ENCODE measurements around the gene LAMB4.
"Not testable (repeated sequence)": the region's sequence is repeated elsewhere in the genome, so short reads cannot be mapped to it uniquely, and the experiment has no call there.

The LAMB4 gene

GRCh38 chr7:108037140-108037539 is 93.0 kb downstream of the LAMB4 start:
- Histone ChIP-seq H3K4me2 (ENCODE audit: low read depth, low read length) (no peak overlapping the region), H3K27ac (ENCODE audit: low read length) (no peak overlapping the region), H3K36me3 (replicated peaks; ENCODE audit: insufficient read depth, low read length) (no peaks in the 10 kb centered on the region), H2AFZ (ENCODE audit: low read length) (no peak overlapping the region), H3K9me3 (replicated peaks; ENCODE audit: insufficient read depth, low read length) (no peaks in the 10 kb centered on the region), H3K9me2 (replicated peaks; ENCODE audit: insufficient read depth, low read length) (no peaks in the 10 kb centered on the region), H3K9ac (ENCODE audit: low read length) (no peak overlapping the region), H3F3A (ENCODE audit: insufficient read depth, low read length) (no peaks in the 10 kb centered on the region), H3K4me3 (ENCODE audit: low read length) (no peak overlapping the region), H4K20me1 (ENCODE audit: insufficient read depth, low read length) (no peaks in the 10 kb centered on the region), H3K4me1 (ENCODE audit: low read length) (no peaks in the 10 kb centered on the region), H3K27me3 (replicated peaks; ENCODE audit: insufficient read depth, low read length) (no peaks in the 10 kb centered on the region), H3K79me2 (ENCODE audit: low read length) (no peaks in the 10 kb centered on the region)
- no peak for TF ChIP-seq EZH2 (optimal IDR thresholded peaks at IDR 0.05; ENCODE audit: low read depth, low read length)
- TF ChIP-seq EZH2phosphoT487 (IDR thresholded peaks at IDR 0.05; ENCODE audit: low read length) = no peak
- TF ChIP-seq CTCF (IDR thresholded peaks at IDR 0.05; ENCODE audit: low read length) = no peak
- no peak for DNase-seq

- Histone ChIP-seq H3K79me2 (ENCODE audit: low read length) (no peaks in the 10 kb centered on the region), H3K27ac (ENCODE audit: low read length) (no peak overlapping the region), H3K9me2 (replicated peaks; ENCODE audit: insufficient read depth, low read length) (no peaks in the 10 kb centered on the region), H2AFZ (ENCODE audit: low read length) (no peak overlapping the region), H3K9me3 (replicated peaks; ENCODE audit: insufficient read depth, low read length) (no peaks in the 10 kb centered on the region), H3K36me3 (replicated peaks; ENCODE audit: insufficient read depth, low read length) (no peaks in the 10 kb centered on the region), H4K20me1 (ENCODE audit: insufficient read depth, low read length) (no peaks in the 10 kb centered on the region), H3K4me2 (ENCODE audit: low read depth, low read length) (no peak overlapping the region), H3K27me3 (replicated peaks; ENCODE audit: insufficient read depth, low read length) (no peaks in the 10 kb centered on the region), H3F3A (ENCODE audit: insufficient read depth, low read length) (no peaks in the 10 kb centered on the region), H3K9ac (ENCODE audit: low read length) (no peak overlapping the region), H3K4me3 (ENCODE audit: low read length) (no peak overlapping the region), H3K4me1 (ENCODE audit: low read length) (no peaks in the 10 kb centered on the region)
- no peak for DNase-seq
- TF ChIP-seq CTCF (IDR thresholded peaks at IDR 0.05; ENCODE audit: low read length) = no peak
- TF ChIP-seq EZH2phosphoT487 (IDR thresholded peaks at IDR 0.05; ENCODE audit: low read length) = no peak
These were observed 95.6 kb downstream of the LAMB4 start for GRCh38 chr7:108034586-108034985.

GRCh38 chr7:108033776-108034497 is 96.2 kb downstream of the LAMB4 start:
- H3K9me2 ChIP-seq (replicated peaks; ENCODE audit: insufficient read depth, low read length) = no peaks in the 10 kb centered on the region
- H3K9ac ChIP-seq (ENCODE audit: low read length) = no peak overlapping the region
- H4K20me1 ChIP-seq (ENCODE audit: insufficient read depth, low read length) = no peaks in the 10 kb centered on the region
- no peaks in the 10 kb centered on the region for H3K79me2 ChIP-seq (ENCODE audit: low read length)
- no peaks in the 10 kb centered on the region for H3K4me1 ChIP-seq (ENCODE audit: low read length)
- no peaks in the 10 kb centered on the region for H3K36me3 ChIP-seq (replicated peaks; ENCODE audit: insufficient read depth, low read length)
- H3K9me3 ChIP-seq (replicated peaks; ENCODE audit: insufficient read depth, low read length) = no peaks in the 10 kb centered on the region
- TF ChIP-seq EZH2 (optimal IDR thresholded peaks at IDR 0.05; ENCODE audit: low read depth, low read length) (no peak), EZH2phosphoT487 (IDR thresholded peaks at IDR 0.05; ENCODE audit: low read length) (no peak), CTCF (IDR thresholded peaks at IDR 0.05; ENCODE audit: low read length) (no peak)
- DNase-seq = no peak
- no peak overlapping the region for H3K4me3 ChIP-seq (ENCODE audit: low read length)
- H3K27me3 ChIP-seq (replicated peaks; ENCODE audit: insufficient read depth, low read length) = no peaks in the 10 kb centered on the region
- no peak overlapping the region for H3K27ac ChIP-seq (ENCODE audit: low read length)
- no peaks in the 10 kb centered on the region for H3F3A ChIP-seq (ENCODE audit: insufficient read depth, low read length)
- no peak overlapping the region for H2AFZ ChIP-seq (ENCODE audit: low read length)
- H3K4me2 ChIP-seq (ENCODE audit: low read depth, low read length) = no peak overlapping the region

GRCh38 chr7:108033309-108033708 is 96.9 kb downstream of the LAMB4 start:
- H3F3A ChIP-seq (ENCODE audit: insufficient read depth, low read length); H2AFZ ChIP-seq (ENCODE audit: low read length); H3K79me2 ChIP-seq (ENCODE audit: low read length); H3K9ac ChIP-seq (ENCODE audit: low read length); H4K20me1 ChIP-seq (ENCODE audit: insufficient read depth, low read length); H3K9me3 ChIP-seq (replicated peaks; ENCODE audit: insufficient read depth, low read length); H3K36me3 ChIP-seq (replicated peaks; ENCODE audit: insufficient read depth, low read length); H3K27ac ChIP-seq (ENCODE audit: low read length); H3K27me3 ChIP-seq (replicated peaks; ENCODE audit: insufficient read depth, low read length); H3K4me2 ChIP-seq (ENCODE audit: low read depth, low read length); H3K4me3 ChIP-seq (ENCODE audit: low read length); H3K9me2 ChIP-seq (replicated peaks; ENCODE audit: insufficient read depth, low read length); DNase-seq; H3K4me1 ChIP-seq (ENCODE audit: low read length): not testable (repeated sequence)
